WERI-Rb-1 (cell line): ENCODE data around the gene STIM2.
"Not testable (repeated sequence)": the region's sequence is repeated elsewhere in the genome, so short reads cannot be mapped to it uniquely, and the experiment has no call there.

Experiments used
- DNase-seq: peaks from one replicate; pipeline ENCODE4 v3.0.0-alpha.2; 2020
- H3K27ac ChIP-seq: fragments of 250-450 bp; sonication (Bioruptor Pico); 2 replicates; pipeline ENCODE4 v1.5.1; 2020; ENCODE audit warnings: mild to moderate bottlenecking, moderate library complexity
- H3K27me3 ChIP-seq: fragments of 250-450 bp; sonication (Bioruptor Pico); 2 replicates; pipeline ENCODE4 v1.5.1; 2021; ENCODE audit warnings: mild to moderate bottlenecking, low read depth, moderate library complexity; ENCODE audit not compliant: insufficient read depth, severe bottlenecking
- H3K36me3 ChIP-seq: fragments of 250-450 bp; sonication (Bioruptor Pico); 2 replicates; pipeline ENCODE4 v1.5.1; 2020; ENCODE audit warnings: mild to moderate bottlenecking, moderate library complexity
- H3K4me3 ChIP-seq: 2 replicates; pipeline ENCODE4 v1.5.1; 2011; ENCODE audit warnings: low read depth, mild to moderate bottlenecking, control low read depth, low read length
- H3K9me3 ChIP-seq: fragments of 250-450 bp; sonication (Bioruptor Pico); 2 replicates; pipeline ENCODE4 v1.5.1; 2021; ENCODE audit warnings: mild to moderate bottlenecking, moderate library complexity; ENCODE audit not compliant: severe bottlenecking
- TF ChIP-seq, protein P1 (sequence below): IDR thresholded peaks from 2 replicates; pipeline ENCODE4 v1.5.1; 2011; ENCODE audit warnings: low read depth, mild to moderate bottlenecking, control low read depth, inconsistent platforms, low read length

The STIM2 gene

DNA sequence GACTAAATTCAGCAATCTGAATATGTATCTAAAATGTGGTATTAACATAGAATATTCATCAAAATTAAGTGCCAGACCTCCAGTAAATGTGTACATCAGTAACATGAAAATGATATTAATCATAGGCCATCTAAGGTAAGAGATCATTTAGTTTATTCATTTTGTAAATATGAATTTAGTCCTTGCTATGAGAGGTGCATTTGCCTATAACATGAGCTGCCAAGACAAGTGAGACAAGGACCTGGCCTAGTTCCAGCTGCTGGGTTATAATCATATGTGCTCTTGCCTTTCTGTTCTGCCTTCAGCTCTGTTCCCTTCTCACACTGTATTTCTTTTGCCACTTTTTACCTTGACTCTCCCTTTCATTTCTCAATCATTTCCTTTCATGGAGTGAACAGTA is 160.0 kb downstream of the STIM2 start:
- H3K27me3 ChIP-seq = no peaks in the 10 kb centered on the region
- peaks cover 11% of the 10 kb centered on the region for H3K36me3 ChIP-seq
- TF ChIP-seq, protein P1, sequence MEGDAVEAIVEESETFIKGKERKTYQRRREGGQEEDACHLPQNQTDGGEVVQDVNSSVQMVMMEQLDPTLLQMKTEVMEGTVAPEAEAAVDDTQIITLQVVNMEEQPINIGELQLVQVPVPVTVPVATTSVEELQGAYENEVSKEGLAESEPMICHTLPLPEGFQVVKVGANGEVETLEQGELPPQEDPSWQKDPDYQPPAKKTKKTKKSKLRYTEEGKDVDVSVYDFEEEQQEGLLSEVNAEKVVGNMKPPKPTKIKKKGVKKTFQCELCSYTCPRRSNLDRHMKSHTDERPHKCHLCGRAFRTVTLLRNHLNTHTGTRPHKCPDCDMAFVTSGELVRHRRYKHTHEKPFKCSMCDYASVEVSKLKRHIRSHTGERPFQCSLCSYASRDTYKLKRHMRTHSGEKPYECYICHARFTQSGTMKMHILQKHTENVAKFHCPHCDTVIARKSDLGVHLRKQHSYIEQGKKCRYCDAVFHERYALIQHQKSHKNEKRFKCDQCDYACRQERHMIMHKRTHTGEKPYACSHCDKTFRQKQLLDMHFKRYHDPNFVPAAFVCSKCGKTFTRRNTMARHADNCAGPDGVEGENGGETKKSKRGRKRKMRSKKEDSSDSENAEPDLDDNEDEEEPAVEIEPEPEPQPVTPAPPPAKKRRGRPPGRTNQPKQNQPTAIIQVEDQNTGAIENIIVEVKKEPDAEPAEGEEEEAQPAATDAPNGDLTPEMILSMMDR = no peak
- DNase-seq = no peak
- H3K4me3 ChIP-seq = no peak overlapping the region
- no peak overlapping the region for H3K27ac ChIP-seq
- no peaks in the 10 kb centered on the region for H3K9me3 ChIP-seq

DNA sequence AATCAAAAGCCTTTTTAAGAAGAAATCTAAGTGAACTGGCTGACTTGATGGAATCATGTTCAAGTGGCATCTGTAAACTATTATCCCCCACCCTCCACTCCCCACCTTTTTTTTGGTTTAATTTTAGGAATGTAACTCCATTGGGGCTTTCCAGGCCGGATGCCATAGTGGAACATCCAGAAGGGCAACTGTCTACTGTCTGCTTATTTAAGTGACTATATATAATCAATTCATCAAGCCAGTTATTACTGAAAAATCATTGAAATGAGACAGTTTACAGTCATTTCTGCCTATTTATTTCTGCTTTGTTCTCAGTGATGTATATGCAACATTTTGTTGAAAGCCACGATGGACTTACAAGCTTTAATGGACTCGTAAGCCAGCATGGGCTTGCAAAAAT is 162.3 kb downstream of the STIM2 start:
- TF ChIP-seq, protein P1 = no peak
- peaks cover 11% of the 10 kb centered on the region for H3K36me3 ChIP-seq
- no peaks in the 10 kb centered on the region for H3K27me3 ChIP-seq

DNA sequence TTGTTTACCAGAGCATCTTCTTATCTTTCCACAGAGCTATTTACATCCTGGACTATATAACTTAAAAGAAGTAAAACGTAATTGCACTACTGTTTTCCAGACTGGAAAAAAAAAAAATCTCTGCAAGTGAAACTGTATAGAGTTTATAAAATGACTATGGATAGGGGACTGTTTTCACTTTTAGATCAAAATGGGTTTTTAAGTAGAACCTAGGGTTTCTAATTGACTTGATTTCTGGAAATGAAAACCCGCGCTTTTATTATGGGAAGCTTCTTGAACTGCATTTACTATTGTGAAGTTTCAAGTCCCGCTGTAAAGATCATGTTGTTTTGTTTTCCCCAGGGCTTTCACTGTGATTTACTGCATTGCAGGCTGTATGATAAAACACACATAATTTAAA is 162.7 kb downstream of the STIM2 start:
- Histone ChIP-seq H3K36me3 (peaks cover 10% of the 10 kb centered on the region), H3K27me3 (no peaks in the 10 kb centered on the region), H3K4me3 (no peak overlapping the region), H3K27ac (no peak overlapping the region), H3K9me3 (no peaks in the 10 kb centered on the region)
- no peak for DNase-seq
- TF ChIP-seq, protein P1 = no peak

More for the DNA sequence above, 162.3 kb downstream of the STIM2 start:
- no peaks in the 10 kb centered on the region for H3K9me3 ChIP-seq
- H3K27ac ChIP-seq = no peak overlapping the region
- H3K4me3 ChIP-seq = no peak overlapping the region
- DNase-seq = no peak

DNA sequence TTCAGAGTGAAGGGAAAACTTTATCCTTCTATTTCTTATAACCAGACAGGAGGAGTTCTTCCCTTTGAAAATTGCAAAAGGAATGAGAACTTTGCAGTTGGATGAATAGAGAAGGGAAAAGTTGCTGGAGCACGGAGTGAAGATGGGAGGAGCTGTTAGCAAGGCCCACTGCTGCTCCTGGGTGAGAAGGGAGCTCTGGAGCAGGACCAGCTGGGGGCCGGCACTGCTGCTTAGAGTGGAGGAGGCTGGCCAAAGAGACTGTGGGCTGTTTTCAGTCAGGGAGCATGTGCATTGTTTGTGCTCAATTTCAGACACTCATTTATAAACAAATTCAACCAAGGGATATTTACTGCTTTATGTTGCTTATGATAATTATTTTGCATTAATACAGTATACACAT is 164.2 kb downstream of the STIM2 start:
- Histone ChIP-seq H3K9me3 (no peaks in the 10 kb centered on the region), H3K27ac (no peak overlapping the region), H3K4me3 (no peak overlapping the region), H3K36me3 (peaks cover 4% of the 10 kb centered on the region), H3K27me3 (no peaks in the 10 kb centered on the region)
- TF ChIP-seq, protein P1 = no peak
- no peak for DNase-seq

DNA sequence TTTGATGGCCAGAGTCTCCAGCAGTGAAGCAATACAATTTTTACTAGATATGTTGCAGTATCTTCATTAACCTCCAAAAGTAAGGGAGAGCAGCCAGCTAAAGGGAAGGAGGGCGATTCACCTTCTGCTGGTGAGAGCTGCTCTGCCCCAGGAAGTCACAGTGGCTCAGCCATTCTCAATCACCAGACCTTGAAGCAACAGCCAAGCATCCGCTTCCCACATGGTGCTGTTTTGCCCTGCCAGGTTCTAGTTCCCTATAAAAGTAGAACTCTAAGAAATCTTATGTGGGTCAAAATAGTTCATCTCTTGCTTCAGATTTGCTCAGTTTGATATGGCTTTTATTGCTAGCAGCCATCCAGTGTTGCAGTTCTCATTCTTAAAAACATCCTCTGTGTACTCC is 166.8 kb downstream of the STIM2 start:
- no peaks in the 10 kb centered on the region for H3K27me3 ChIP-seq

DNA sequence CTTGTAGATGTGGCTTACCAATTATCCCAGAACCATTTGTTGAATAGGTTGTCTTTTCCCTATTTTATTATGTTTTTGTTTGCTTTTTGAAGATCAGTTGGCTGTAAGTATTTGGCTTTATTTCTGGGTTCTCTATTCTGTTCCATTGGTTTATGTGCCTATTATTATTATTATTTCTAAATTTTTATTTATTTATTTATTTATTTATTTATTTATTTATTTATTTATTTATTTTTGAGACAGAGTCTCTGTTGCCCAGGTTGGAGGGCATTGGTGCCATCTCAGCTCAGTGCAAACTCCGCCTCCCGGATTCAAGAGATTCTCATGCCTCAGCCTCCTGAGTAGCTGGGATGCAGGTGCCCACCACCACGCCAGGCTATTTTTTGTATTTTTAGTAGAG is 174.5 kb downstream of the STIM2 start:
- not testable (repeated sequence) for DNase-seq

More for the DNA sequence above, 166.8 kb downstream of the STIM2 start:
- Histone ChIP-seq H3K4me3 (no peak overlapping the region), H3K27ac (no peak overlapping the region), H3K36me3 (peaks cover 3% of the 10 kb centered on the region), H3K9me3 (no peaks in the 10 kb centered on the region)
- DNase-seq = no peak
- TF ChIP-seq, protein P1 = no peak

More for the DNA sequence above, 174.5 kb downstream of the STIM2 start:
- not testable (repeated sequence) for H3K27ac ChIP-seq, H3K27me3 ChIP-seq, H3K4me3 ChIP-seq, H3K9me3 ChIP-seq, H3K36me3 ChIP-seq
